Esophagus muscularis mucosa (tissue), 4 donors: Measurements from ENCODE around the gene ARRB2. TPM values are rescaled to one million over a fixed set of nuclear protein-coding genes. Genes with fewer than 3 reads are reported as not detected.
"Not testable (repeated sequence)": the region's sequence is repeated elsewhere in the genome, so short reads cannot be mapped to it uniquely, and the experiment has no call there.

Experiments used
- DNase-seq: peaks from one replicate; pipeline ENCODE4 v3.0.0-alpha.2; 2017; ENCODE audit errors: extremely low spot score
- H3K27ac ChIP-seq, 4 donors: fragments of 200-600 bp; sonication (generic); replicated peaks in 1 of 4; 1 replicate in 3 of 4; 2 replicates in 1 of 4; pipeline ENCODE4 v1.5.1; 2016 to 2019; ENCODE audit warnings: mild to moderate bottlenecking in 1 of 4
- H3K27me3 ChIP-seq, 4 donors: fragments of 200-600 bp; sonication (generic); one replicate each; pipeline versions ENCODE4 v1.5.1 to v1.6.0; 2016 to 2019
- H3K36me3 ChIP-seq, 4 donors: fragments of 200-600 bp; sonication (generic); one replicate each; pipeline ENCODE4 v1.5.1; 2016 to 2019
- H3K4me1 ChIP-seq, 4 donors: fragments of 200-600 bp; sonication (generic); one replicate each; pipeline ENCODE4 v1.5.1; 2016 to 2019
- H3K4me3 ChIP-seq, 4 donors: fragments of 200-600 bp; sonication (generic); 1 replicate in 2 of 4; 2 replicates in 2 of 4; pipeline ENCODE4 v1.5.1; 2016 to 2019; ENCODE audit warnings: mild to moderate bottlenecking in 4 of 4, moderate library complexity in 1 of 4
- H3K9me3 ChIP-seq, 4 donors: fragments of 200-600 bp; sonication (generic); 1 replicate in 3 of 4; 2 replicates in 1 of 4; pipeline ENCODE4 v1.5.1; 2016 to 2019
- EP300 ChIP-seq: sonication (generic); formaldehyde crosslinking; IDR thresholded peaks from one replicate; pipeline ENCODE4 v1.6.1; 2017; ENCODE audit warnings: antibody characterized with exemption
- POLR2A ChIP-seq: fragments of 450-650 bp; IDR thresholded peaks from one replicate; pipeline ENCODE4 v1.6.1; 2017; ENCODE audit warnings: antibody characterized with exemption, moderate library complexity, mild to moderate bottlenecking, low read depth
- POLR2AphosphoS5 ChIP-seq, 2 donors: sonication (generic); formaldehyde crosslinking; IDR thresholded peaks; one replicate each; pipeline ENCODE4 v1.6.1; 2017; ENCODE audit warnings: antibody characterized with exemption in 2 of 2
- WGBS: methylation state at CpG from one replicate; pipeline ENCODE4 v1.1.5; 2018; 5-methylcytosine and 5-hydroxymethylcytosine counted together
- intact Hi-C: fragments of 100-400 bp; cut with DNase I; formaldehyde crosslinking; loops from one replicate; pipeline ENCODE4 v1.15.1; 2023
- total RNA-seq, 4 donors: library from RNA; depleted of rRNA; stranded (reverse); fragments of >200 nt; gene quantifications; one replicate each; pipeline versions ENCODE4 v1.1.0 to v1.2.1, GENCODE V29; 2016
- TF ChIP-seq, protein P1 (sequence below), 3 experiments: fragments of 200-600 bp in 2 of 3; fragments of 450-650 bp in 1 of 3; sonication (generic) in 2 of 3; IDR thresholded peaks; one replicate each; pipeline ENCODE4 v1.5.1; 2017 to 2019; ENCODE audit warnings: antibody characterized with exemption in 3 of 3, mild to moderate bottlenecking in 2 of 3, moderate library complexity in 1 of 3

The ARRB2 gene
- total RNA-seq, 4 donors from 2014 or later = 25.4 to 41.4 (median 31.4) TPM

DNA sequence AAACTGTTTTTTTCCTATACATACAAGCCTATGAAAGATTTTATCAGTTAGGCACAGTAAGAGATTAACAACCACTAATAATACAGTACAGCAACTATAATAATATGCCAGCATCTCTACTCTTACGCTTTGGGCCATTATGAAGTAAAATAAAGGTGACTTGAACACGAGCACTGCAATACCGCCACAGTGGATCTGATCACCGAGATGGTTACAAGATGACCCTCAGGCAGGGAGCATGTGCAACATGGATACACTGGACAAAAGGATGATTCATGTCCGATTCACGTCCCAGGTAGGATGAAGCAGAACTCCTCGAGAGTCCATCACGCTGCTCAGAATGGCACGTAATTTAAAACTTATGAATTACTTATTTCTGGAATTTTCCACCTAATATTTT lies 17.0 kb upstream of the ARRB2 start:
- Histone ChIP-seq H3K4me3 (no peak overlapping the region), H3K4me1 (peaks cover 0 to 16% (median 15%) of the 10 kb centered on the region in 4 donors), H3K9me3 (no peaks in the 10 kb centered on the region), H3K36me3 (peaks cover 9 to 49% (median 38%) of the 10 kb centered on the region in 4 donors), H3K27me3 (no peaks in the 10 kb centered on the region), H3K27ac (no peak overlapping the region)
- intact Hi-C loops = no loop called here
- WGBS = 85% methylated on average over 9 of the region's 9 CpGs
- TF ChIP-seq POLR2A (no peak), POLR2AphosphoS5 (IDR thresholded peaks at IDR 0.05) (no peak), EP300 (no peak)
- TF ChIP-seq, protein P1, sequence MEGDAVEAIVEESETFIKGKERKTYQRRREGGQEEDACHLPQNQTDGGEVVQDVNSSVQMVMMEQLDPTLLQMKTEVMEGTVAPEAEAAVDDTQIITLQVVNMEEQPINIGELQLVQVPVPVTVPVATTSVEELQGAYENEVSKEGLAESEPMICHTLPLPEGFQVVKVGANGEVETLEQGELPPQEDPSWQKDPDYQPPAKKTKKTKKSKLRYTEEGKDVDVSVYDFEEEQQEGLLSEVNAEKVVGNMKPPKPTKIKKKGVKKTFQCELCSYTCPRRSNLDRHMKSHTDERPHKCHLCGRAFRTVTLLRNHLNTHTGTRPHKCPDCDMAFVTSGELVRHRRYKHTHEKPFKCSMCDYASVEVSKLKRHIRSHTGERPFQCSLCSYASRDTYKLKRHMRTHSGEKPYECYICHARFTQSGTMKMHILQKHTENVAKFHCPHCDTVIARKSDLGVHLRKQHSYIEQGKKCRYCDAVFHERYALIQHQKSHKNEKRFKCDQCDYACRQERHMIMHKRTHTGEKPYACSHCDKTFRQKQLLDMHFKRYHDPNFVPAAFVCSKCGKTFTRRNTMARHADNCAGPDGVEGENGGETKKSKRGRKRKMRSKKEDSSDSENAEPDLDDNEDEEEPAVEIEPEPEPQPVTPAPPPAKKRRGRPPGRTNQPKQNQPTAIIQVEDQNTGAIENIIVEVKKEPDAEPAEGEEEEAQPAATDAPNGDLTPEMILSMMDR (IDR thresholded peaks at IDR 0.05) = no peak
- no peak for DNase-seq

- intact Hi-C loops = no loop called here
- no peak for DNase-seq
- peaks cover 0 to 31% (median 20%) of the 10 kb centered on the region in 4 donors for H3K36me3 ChIP-seq
- 71% methylated on average over 6 of the region's 6 CpGs for WGBS
- H3K27ac ChIP-seq = no peak overlapping the region
- TF ChIP-seq POLR2A (no peak), EP300 (no peak), POLR2AphosphoS5 (IDR thresholded peaks at IDR 0.05) (no peak)
- TF ChIP-seq, protein P1 (IDR thresholded peaks at IDR 0.05) = no peak
- H3K4me1 ChIP-seq = peaks cover 0 to 15% (median 12%) of the 10 kb centered on the region in 4 donors
- no peaks in the 10 kb centered on the region for H3K27me3 ChIP-seq
- H3K4me3 ChIP-seq = no peak overlapping the region
- H3K9me3 ChIP-seq = no peaks in the 10 kb centered on the region
Measured at GRCh38 chr17:4696437-4696805, 14.0 kb upstream of the ARRB2 start.

DNA sequence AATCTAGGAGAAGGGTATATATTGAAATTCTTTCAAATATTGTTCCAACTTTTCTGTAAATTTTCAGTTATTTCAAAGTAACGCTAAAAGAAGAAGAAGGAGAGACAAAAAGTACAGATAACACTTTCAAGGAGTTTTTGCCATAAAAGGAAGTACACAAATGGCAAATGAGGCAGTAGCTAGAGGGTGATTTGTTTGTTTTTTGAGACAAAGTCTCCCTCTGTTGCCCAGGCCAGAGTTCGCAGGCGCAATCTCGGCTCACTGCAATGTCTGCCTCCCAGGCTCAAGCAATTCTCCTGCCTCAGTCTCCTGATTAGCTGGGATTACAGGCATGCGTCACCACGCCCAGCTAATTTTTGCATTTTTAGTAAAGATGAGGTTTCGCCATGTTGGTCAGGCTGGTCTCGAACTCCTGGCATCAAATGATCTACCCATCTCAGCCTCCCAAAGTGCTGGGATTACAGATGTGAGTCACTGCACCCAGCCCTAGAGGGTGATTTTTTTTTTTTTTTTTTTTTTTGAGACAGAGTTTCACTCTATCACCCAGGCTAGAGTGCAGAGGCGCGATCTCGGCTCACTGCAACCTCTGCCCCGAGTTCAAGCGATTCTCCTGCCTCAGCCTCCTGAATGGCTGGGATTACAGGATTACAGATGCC lies 10.9 kb upstream of the ARRB2 start:
- H3K4me3 ChIP-seq, DNase-seq, H3K27ac ChIP-seq, H3K9me3 ChIP-seq, H3K27me3 ChIP-seq: not testable (repeated sequence)
- peaks cover 0 to 31% (median 26%) of the 10 kb centered on the region in 4 donors for H3K4me1 ChIP-seq
- intact Hi-C loops = loop anchor here (10.0 kb wide), 1 partner anchor 185 kb away; no protein-coding TSS in a partner anchor
- peaks cover 0 to 30% (median 19%) of the 10 kb centered on the region in 4 donors for H3K36me3 ChIP-seq
- 82% methylated on average over 13 of the region's 13 CpGs for WGBS

- Histone ChIP-seq H3K27ac (peak overlapping the region in 1 of 4 donors; percentile 20), H3K4me1 (peaks cover 0 to 33% (median 27%) of the 10 kb centered on the region in 4 donors), H3K4me3 (no peak overlapping the region), H3K36me3 (peaks cover 0 to 20% (median 10%) of the 10 kb centered on the region in 4 donors), H3K9me3 (no peaks in the 10 kb centered on the region), H3K27me3 (no peaks in the 10 kb centered on the region)
- WGBS = 43% methylated on average over 1 of the region's 1 CpG
- TF ChIP-seq EP300 (no peak), POLR2A (no peak), POLR2AphosphoS5 (IDR thresholded peaks at IDR 0.05) (no peak)
- TF ChIP-seq, protein P1 (IDR thresholded peaks at IDR 0.05) = no peak
- DNase-seq = no peak
- intact Hi-C loops = loop anchor here (10.0 kb wide), 1 partner anchor 184 kb away; no protein-coding TSS in a partner anchor
Measured at GRCh38 chr17:4701116-4701515, 9.3 kb upstream of the ARRB2 start.

DNA sequence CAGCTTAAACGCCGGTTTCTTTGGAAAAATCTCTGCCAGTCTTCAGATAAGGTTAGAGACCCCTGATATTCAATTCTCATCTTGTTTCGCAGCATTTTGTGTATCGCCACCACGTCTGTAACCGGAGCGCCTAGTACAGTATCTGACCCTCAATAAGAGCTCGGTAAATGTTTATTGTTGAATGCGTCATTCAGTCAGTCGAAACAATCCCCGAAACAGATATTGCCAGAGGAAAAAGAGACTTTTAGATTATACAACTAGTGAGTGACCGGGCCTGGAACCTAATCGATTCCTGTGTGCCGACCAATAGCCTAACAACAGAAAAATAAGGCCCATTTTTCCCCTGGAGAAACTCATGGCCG lies 7.1 kb upstream of the ARRB2 start:
- no peaks in the 10 kb centered on the region for H3K27me3 ChIP-seq
- intact Hi-C loops = loop anchor here (10.0 kb wide), 1 partner anchor 181 kb away; no protein-coding TSS in a partner anchor
- no peaks in the 10 kb centered on the region for H3K36me3 ChIP-seq
- H3K27ac ChIP-seq = peak overlapping the region; percentile 83 to 89 (median 85)
- WGBS = 7% methylated on average over 15 of the region's 15 CpGs
- no peak for DNase-seq
- peaks cover 0 to 33% (median 27%) of the 10 kb centered on the region in 4 donors for H3K4me1 ChIP-seq
- peak overlapping the region; percentile 80 to 96 (median 84) for H3K4me3 ChIP-seq
- TF ChIP-seq POLR2A = no peak
- TF ChIP-seq, protein P1 (IDR thresholded peaks at IDR 0.05) = no peak
- no peak for TF ChIP-seq POLR2AphosphoS5 (IDR thresholded peaks at IDR 0.05)
- TF ChIP-seq EP300 = no peak
- H3K9me3 ChIP-seq = no peaks in the 10 kb centered on the region

GRCh38 chr17:4704574-4704907 lies 5.9 kb upstream of the ARRB2 start:
- not testable (repeated sequence) for DNase-seq, H3K36me3 ChIP-seq, H3K9me3 ChIP-seq, H3K27me3 ChIP-seq
- WGBS = 58% methylated on average over 14 of the region's 14 CpGs
- intact Hi-C loops = loop anchor here (10.0 kb wide), 1 partner anchor 180 kb away; no protein-coding TSS in a partner anchor
- Histone ChIP-seq H3K4me3 (peak overlapping the region; percentile 80 to 96 (median 84)), H3K27ac (peak overlapping the region; percentile 83 to 89 (median 85)), H3K4me1 (peaks cover under 1 to 39% (median 32%) of the 10 kb centered on the region in 4 donors)
